ENCODE results near the gene SMC1B. TPM values are rescaled to one million over a fixed set of nuclear protein-coding genes. Genes with fewer than 3 reads are reported as not detected.

Gene SMC1B
- total and polyA plus RNA-seq, 9 of the 15 experiments (the other 6 are each of a cell fraction or from before 2014, with no cell fraction given), result 0.03 TPM; not detected in 8

- TF ChIP-seq NELFE (IDR thresholded peaks at IDR 0.05; ENCODE audit: insufficient read depth, insufficient read length), result no peak
Observed at GRCh38 chr22:45320357-45320976, 92.9 kb downstream of the SMC1B start (continued).

- Histone ChIP-seq H3K9ac (ENCODE audit: insufficient read depth in 1 of 2, low read depth in 2 of 2, low read length in 2 of 2) (0 out of 4 replicates have a peak overlapping the region, but pooled peaks of 1 of the 2 experiments have one; percentile 61), H3K36me3 (ENCODE audit: control insufficient read depth, insufficient read depth, low read length) (peaks cover 63% of the 10 kb centered on the region), H3K4me1 (replicated peaks in 1 of 2; ENCODE audit: control insufficient read depth in 2 of 2, insufficient read depth in 2 of 2, low read length in 2 of 2) (peaks cover 15 to 49% of the 10 kb centered on the region in 2 experiments), H4K20me1 (replicated peaks; ENCODE audit: control insufficient read depth, insufficient read depth, low read length) (peaks cover 25% of the 10 kb centered on the region; the same call in 1 of the 2 replicates), H2AFZ (ENCODE audit: low read depth, low read length) (no peak overlapping the region), H3K79me2 (ENCODE audit: control insufficient read depth, insufficient read depth, low read length) (peaks cover 89% of the 10 kb centered on the region), H3K27me3 (ENCODE audit: control insufficient read depth in 2 of 2, insufficient read depth in 2 of 2, low read length in 2 of 2) (no peaks in the 10 kb centered on the region), H3K9me1 (ENCODE audit: control insufficient read depth, insufficient read depth, low read length) (peaks cover 7% of the 10 kb centered on the region), H3K9me3 (replicated peaks; ENCODE audit: control insufficient read depth, insufficient read depth, low read depth, low read length) (no peaks in the 10 kb centered on the region), H3K4me3 (no peak overlapping the region), H3K27ac (ENCODE audit: extremely low read depth, low read depth, low read length) (peak overlapping the region; percentile 31; the same call in 1 of the 3 replicates), H3K4me2 (ENCODE audit: insufficient read depth, low read length) (no peak overlapping the region)
- in situ Hi-C loops (cut with MboI), result no loop called here
- no TSS peak for BruUV-seq (replicated peaks)
- no peak for TF ChIP-seq ZNF184 (CRISPR knock-in tag; IDR thresholded peaks at IDR 0.05)
- no peak for TF ChIP-seq TSC22D4 (tag; IDR thresholded peaks at IDR 0.05)
- no peak for TF ChIP-seq GTF2B (IDR thresholded peaks at IDR 0.05; ENCODE audit: extremely low read depth, insufficient read length)
- TF ChIP-seq ZNF431 (CRISPR knock-in tag; IDR thresholded peaks at IDR 0.05), result no peak
- no peak for TF ChIP-seq MTA2 (IDR thresholded peaks at IDR 0.05; ENCODE audit: low read depth)
- TF ChIP-seq XRCC4 (IDR thresholded peaks at IDR 0.05; ENCODE audit: extremely low read depth, insufficient read depth, insufficient read length), result no peak
- TF ChIP-seq ID3 (CRISPR knock-in tag; IDR thresholded peaks at IDR 0.05), result no peak
- no peak for TF ChIP-seq ID3 (tag; IDR thresholded peaks at IDR 0.05)
- no peak for TF ChIP-seq ARNT (IDR thresholded peaks at IDR 0.05)
- TF ChIP-seq SNRNP70 (optimal IDR thresholded peaks at IDR 0.05; ENCODE audit: low read depth, low read length), result no peak
- TF ChIP-seq CHCHD3 (CRISPR knock-in tag; IDR thresholded peaks at IDR 0.05), result no peak
- no peak for TF ChIP-seq MYNN (IDR thresholded peaks at IDR 0.05)
- TF ChIP-seq MYNN (CRISPR knock-in tag; IDR thresholded peaks at IDR 0.05), result no peak
- no peak for TF ChIP-seq TFAP4 (CRISPR knock-in tag; IDR thresholded peaks at IDR 0.05; ENCODE audit: borderline replicate concordance)
- no peak for TF ChIP-seq JUNB (CRISPR knock-in tag; conservative IDR thresholded peaks at IDR 0.05)
- no peak for TF ChIP-seq RBM39 (optimal IDR thresholded peaks at IDR 0.05; ENCODE audit: low read depth, low read length)
- TF ChIP-seq SIX5 (IDR thresholded peaks at IDR 0.05; ENCODE audit: borderline replicate concordance in 1 of 2, insufficient read depth in 1 of 2, low read depth in 1 of 2, low read length in 2 of 2), result no peak
- TF ChIP-seq NCOA6 (IDR thresholded peaks at IDR 0.05), result no peak
- DNase-seq (ENCODE audit: extremely low read depth in 1 of 4, low spot score in 3 of 4), result no peak
- no peak for FAIRE-seq
- intact Hi-C loops (cut with micrococcal nuclease), result no loop called here
- no peak for ATAC-seq
- 36% methylated on average over 5 of the region's 5 CpGs for WGBS (ENCODE audit: insufficient coverage, low coverage, missing lambda C conversion rate)
- ChIA-PET CTCF (ENCODE audit: low intra/inter-chr PET ratio) (no interaction called here), POLR2A (no interaction called here)
Observed at GRCh38 chr22:45319324-45319685, 94.1 kb downstream of the SMC1B start.

Measured in K562 (cell line).